GM21528 (cell line): ENCODE measurements around the gene NBEA.
"Not testable (repeated sequence)": the region's sequence is repeated elsewhere in the genome, so short reads cannot be mapped to it uniquely, and the experiment has no call there.

Experiments used
- ATAC-seq: cut with Tn5 transposase; IDR thresholded peaks from one replicate; pipeline ENCODE4 v1.9.1; 2021; ENCODE audit warnings: mild to moderate bottlenecking, moderate library complexity; ENCODE audit not compliant: unreplicated experiment, low FRiP score

Gene NBEA

GRCh38 chr13:35354285-35354684 lies 412.2 kb downstream of the NBEA start:
- no peak for ATAC-seq

DNA sequence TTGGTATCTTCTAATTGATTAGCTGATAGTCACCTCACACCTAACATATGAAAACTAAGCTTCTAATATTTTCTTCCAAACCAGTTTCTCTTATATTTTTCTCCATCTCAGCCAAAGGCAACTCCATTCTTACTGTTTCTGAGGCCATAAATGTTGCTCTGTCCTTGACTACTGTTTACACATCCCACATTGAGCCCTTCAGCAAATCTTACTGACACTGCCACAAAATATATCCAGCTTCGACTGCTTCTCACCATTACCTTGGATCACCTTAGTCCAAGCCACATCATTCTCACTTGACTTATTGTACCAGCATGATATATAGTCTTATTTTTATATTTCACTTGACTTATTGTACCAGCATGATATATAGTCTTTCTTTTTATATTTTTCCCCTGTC lies 412.8 kb downstream of the NBEA start:
- no peak for ATAC-seq

DNA sequence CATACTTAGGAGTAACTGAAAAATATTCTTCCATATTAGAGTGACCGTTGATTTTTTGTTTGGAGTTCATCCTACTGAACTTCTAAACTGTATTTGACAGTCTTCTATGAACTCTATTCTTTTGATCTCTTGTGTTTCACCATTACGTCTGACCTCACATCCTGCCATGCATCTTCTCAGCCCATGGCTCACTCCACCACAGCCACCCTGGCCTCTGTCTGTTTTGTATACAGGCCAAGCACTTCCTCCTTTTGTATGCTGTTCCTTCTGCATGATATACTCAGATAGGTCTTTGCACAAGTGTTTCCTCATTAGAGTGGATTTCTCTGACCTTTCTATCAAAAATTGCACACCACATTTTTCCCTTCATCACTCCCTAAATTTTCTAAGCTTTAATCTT lies 414.5 kb downstream of the NBEA start:
- no peak for ATAC-seq

- no peak for ATAC-seq
Observed at GRCh38 chr13:35365883-35366282, 423.8 kb downstream of the NBEA start.

DNA sequence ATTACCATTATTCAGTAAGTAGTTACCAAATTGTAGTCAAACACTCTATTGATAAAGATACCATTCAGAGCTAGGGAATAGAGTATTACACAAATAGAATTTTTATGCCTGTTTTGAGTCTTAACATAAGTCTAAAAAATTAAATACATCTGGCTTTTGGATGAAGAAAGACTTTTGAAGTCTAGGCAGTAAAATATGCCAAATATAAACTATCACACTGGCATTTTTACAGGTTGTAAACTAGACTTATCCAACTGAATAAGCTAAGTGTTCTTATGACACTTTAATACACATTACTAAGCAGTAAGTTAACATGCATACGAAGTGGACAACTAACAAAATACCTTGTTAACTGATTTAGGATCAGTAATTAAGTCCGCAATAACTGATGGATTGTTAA lies 425.5 kb downstream of the NBEA start:
- no peak for ATAC-seq

DNA sequence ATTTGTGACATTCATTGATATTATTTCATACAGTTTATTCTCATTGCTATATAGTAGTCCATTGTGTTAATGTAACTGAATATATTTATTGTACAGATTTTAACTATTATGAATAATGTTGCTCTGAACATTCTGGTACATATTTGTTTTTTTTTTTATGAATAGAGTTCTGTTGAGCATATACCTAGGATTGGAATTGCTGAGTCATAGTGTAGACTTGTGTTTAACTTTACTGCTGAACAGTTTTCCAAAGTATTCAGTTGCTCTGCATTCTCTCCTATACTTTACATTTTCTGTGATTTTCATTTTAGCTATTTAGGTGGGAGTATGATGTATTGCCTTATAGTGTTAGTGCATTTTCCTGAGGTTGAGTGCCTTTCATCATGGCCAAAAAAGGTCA lies 436.9 kb downstream of the NBEA start:
- ATAC-seq = no peak

DNA sequence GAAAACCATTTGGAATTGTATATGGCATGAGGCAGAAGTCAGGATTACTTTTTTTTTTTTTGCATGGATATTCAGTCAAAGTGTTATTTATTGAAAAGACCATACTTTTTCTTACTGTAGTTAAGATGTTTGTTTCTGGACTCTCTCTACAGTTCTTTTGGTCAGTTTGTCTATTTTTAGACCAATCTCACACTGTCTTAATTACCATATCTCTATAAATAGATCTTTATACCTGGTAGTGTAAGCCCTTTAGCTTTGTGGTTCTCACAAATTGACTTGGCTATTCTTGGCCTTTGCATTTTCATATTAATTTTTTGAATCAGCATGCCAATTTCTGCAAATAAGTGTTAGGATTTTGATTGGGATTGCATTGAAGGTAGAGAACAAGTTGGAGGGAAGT lies 437.6 kb downstream of the NBEA start:
- ATAC-seq = no peak

- ATAC-seq = no peak
Observed at GRCh38 chr13:35387682-35388250, 445.7 kb downstream of the NBEA start.

- ATAC-seq = no peak
Observed at GRCh38 chr13:35388441-35389355, 446.6 kb downstream of the NBEA start.

- no peak for ATAC-seq
Observed at GRCh38 chr13:35389535-35389934, 447.5 kb downstream of the NBEA start.

DNA sequence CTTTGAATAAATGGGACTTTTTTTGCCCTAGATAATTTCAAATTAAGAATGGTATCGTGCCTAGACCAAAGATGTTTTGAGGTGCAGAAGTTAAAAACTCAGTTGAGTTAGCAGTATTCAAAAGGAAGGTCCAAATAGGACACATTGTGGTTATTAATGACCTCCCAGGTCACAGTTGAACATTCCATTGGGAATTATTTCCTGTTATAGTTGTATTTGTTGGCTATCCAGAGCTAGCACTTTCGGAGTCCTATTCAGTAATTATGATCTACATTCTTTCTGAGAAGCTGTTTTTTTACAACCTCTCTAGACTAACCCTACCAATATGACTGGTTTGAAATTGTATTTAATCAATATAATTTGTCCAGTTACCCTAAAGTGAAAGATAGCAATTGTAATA lies 450.7 kb downstream of the NBEA start:
- no peak for ATAC-seq

GRCh38 chr13:35393886-35394285 lies 451.8 kb downstream of the NBEA start:
- ATAC-seq = no peak

GRCh38 chr13:35408285-35408684 lies 466.2 kb downstream of the NBEA start:
- not testable (repeated sequence) for ATAC-seq

DNA sequence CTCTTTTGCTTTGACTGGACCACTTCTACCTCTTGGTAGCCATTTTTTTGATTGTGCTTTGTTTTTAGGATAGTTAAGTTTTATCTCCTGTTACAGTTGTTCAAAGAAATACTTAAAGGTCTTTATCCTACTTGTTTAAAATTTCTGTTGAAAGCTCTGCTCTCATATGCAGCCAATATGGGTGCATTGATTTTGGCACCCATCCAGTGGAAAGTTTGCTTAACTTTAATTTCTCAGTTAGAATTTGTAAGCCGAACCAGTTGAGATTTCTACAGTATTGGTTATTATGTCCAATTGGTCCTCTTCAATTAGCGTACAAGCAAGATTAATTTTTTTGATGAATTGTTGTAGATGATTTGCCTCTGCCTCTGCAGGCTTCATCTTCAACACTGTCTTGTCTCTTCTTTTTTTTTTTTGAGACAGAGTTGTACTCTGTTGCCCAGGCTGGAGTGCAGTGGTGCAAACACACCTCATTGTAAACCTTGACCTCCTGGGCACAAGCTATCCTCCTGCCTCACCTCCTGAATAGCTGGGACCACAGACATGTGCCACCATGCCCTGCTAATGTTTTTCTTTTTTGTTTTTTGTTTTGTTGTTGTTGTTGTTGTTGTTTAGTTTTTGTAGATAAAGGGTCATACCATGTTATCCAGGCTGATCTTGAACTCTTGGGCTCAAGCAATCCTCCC lies 469.1 kb downstream of the NBEA start:
- no peak for ATAC-seq

- no peak for ATAC-seq
Observed at GRCh38 chr13:35448465-35448864, 506.4 kb downstream of the NBEA start.

- no peak for ATAC-seq
Observed at GRCh38 chr13:35449821-35450220, 507.8 kb downstream of the NBEA start.

DNA sequence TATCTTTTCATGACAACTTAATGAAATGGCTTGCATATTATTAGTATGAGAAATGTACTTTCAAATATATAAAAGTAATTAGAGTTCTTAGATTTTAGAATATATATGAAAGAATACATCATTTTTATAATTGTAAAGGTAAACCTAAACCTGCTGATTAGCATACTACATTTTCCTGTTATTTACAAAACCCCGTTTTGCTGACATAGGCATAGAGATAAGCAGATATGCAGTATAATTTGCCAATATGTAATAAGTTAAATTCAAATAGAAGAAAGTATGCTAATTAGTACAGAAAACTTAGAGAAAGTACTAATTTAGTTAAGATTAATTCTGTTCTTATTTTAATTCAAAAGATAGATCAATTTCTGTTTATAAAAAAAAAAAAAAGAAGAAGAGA lies 513.0 kb downstream of the NBEA start:
- ATAC-seq = no peak

DNA sequence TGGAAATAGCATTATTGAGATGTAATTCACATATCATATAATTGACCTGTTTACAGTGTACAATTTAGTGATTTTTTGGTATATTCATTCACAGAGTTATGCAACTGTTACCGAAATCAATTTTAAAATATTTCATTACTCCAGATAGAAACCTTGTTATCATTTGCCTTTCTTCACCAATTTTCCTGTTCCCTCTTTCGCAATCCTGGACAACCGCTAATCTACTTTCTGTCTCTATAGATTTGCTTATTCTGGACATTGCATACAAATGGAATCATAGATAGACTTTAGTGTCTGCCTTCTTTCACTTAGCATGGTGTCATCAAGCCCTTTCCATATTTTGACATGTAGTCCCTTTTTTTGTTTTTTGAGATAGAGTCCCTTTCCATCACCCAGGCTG lies 515.2 kb downstream of the NBEA start:
- no peak for ATAC-seq

- ATAC-seq = no peak
Observed at GRCh38 chr13:35460061-35460460, 518.0 kb downstream of the NBEA start.

- ATAC-seq = no peak
Observed at GRCh38 chr13:35465371-35465770, 523.3 kb downstream of the NBEA start.

DNA sequence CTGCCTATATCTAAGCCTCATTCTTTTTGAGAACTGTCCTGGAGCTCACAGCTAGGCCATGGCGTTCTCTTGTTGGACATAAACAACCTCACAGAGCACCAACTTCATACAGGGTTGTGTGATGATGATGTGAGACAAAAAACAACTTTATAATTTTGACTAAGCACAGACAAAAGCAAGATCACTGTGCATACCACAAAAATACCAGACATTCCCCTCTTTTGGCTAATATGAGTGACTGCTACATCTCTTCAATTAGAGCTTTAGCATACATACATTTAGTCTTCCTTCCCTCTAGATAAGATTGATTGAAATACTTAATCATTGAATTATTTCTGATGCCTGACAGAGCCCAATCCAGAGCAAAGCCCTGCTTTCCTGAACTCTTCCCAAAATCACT lies 526.1 kb downstream of the NBEA start:
- no peak for ATAC-seq
